ENCODE measurements around the gene NAB1. TPM values are rescaled to one million over a fixed set of nuclear protein-coding genes. Genes with fewer than 3 reads are reported as not detected.

NAB1 gene
- total RNA-seq, result 10 to 100 TPM in 2 of 4 donors, 1 to 10 TPM in 2; 4.9 to 11.0 (median 9.2) TPM

DNA sequence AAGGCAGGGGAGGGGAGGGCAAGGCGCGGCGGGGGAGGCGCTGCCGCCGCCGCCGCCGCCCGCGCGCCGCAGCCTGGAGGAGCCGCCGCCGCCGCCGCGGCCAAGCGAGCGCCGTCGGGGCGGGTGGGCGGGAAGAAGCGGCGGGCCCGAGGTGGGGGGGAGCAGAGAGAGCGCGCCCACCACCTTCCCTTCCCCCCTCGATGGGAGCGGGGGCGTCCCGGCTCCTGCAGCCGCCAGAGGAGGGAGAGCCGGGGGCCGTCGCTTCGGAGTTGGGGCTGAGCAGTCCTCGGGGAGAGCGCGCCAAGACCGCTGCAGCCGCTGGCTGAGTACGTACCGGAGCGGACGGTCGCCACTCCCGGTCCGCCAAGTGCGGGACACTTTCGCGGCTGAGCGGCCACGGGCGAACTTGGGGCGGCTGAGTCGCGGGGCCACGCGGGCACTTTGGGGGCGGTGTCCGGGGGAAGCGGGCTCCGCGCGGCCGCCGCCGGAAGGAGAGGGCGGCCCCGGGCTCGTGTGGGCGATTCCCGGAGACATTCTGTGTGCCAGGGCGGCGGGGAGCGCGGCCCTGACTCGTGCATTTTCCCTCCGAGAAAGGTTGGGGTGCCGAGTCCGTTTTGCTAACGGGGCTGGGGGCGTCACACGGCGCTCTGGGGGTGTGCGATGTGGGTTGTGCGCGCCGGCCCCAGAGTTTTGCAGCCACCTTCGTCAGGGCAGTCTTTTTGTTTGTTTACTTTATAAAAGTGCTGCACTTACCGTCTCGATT lies at the start of gene NAB1:
NAB1 (plus strand) TSS at position 49 of the 763 bp plus-strand sequence. CDS start 10,094 bp downstream, outside the sequence.
- ATAC-seq (peak; percentile 37 to 43), DNase-seq (peak in 1 of 2 donors; percentile 40)
- H3K36me3 ChIP-seq, result no peaks in the 10 kb centered on the region
- intact Hi-C loops (cut with DNase I; ENCODE audit: low total_unique reads), result loop anchor here (2.0 to 10.0 kb wide), 4 partner anchors 114 to 1026 kb away; partner anchors contain the start of genes GLS, NABP1, NEMP2 and ORMDL1
- H3K4me3 ChIP-seq, result peak within 1 kb of the TSS; percentile 85 to 92 (median 86)
- H3K27me3 ChIP-seq, result no peaks in the 10 kb centered on the region
- peaks cover 20 to 28% of the 10 kb centered on the region in 2 donors for H3K4me1 ChIP-seq
- no peaks in the 10 kb centered on the region for H3K9me3 ChIP-seq
- TF ChIP-seq CTCF (IDR thresholded peaks at IDR 0.05 in 4 of 5, conservative IDR thresholded peaks at IDR 0.05 in 1 of 5) (no peak), POLR2A (IDR thresholded peaks at IDR 0.05) (no peak)
- peak within 1 kb of the TSS; percentile 85 to 87 (median 86) for H3K27ac ChIP-seq
- in situ Hi-C loops (cut with MboI; ENCODE audit: low sequenced_read_pairs in 4 of 4), result loop anchor here in 1 of 4 donors (25.0 kb wide), 1 partner anchor 112 kb away; the partner anchor contains the start of gene NEMP2

GRCh38 chr2:190599546-190600220 lies 49.2 kb upstream of the NAB1 start:
- Histone ChIP-seq H3K36me3 (no peaks in the 10 kb centered on the region), H3K4me1 (no peaks in the 10 kb centered on the region), H3K9me3 (no peaks in the 10 kb centered on the region), H3K27ac (no peak overlapping the region), H3K4me3 (no peak overlapping the region), H3K27me3 (no peaks in the 10 kb centered on the region)
- no peak for ATAC-seq
- DNase-seq, result no peak
- in situ Hi-C loops (cut with MboI; ENCODE audit: low sequenced_read_pairs in 4 of 4) (no loop called here), intact Hi-C loops (cut with DNase I; ENCODE audit: low total_unique reads) (no loop called here)
- TF ChIP-seq CTCF (IDR thresholded peaks at IDR 0.05 in 4 of 5, conservative IDR thresholded peaks at IDR 0.05 in 1 of 5) (no peak), POLR2A (IDR thresholded peaks at IDR 0.05) (no peak)

- in situ Hi-C loops (cut with MboI; ENCODE audit: low sequenced_read_pairs in 4 of 4) (no loop called here), intact Hi-C loops (cut with DNase I; ENCODE audit: low total_unique reads) (no loop called here)
- ATAC-seq (no peak), DNase-seq (no peak)
- Histone ChIP-seq H3K36me3 (no peaks in the 10 kb centered on the region), H3K27ac (no peak overlapping the region), H3K9me3 (no peaks in the 10 kb centered on the region), H3K27me3 (no peaks in the 10 kb centered on the region), H3K4me3 (no peak overlapping the region), H3K4me1 (no peaks in the 10 kb centered on the region)
- no peak for TF ChIP-seq POLR2A (IDR thresholded peaks at IDR 0.05)
- TF ChIP-seq CTCF (IDR thresholded peaks at IDR 0.05 in 4 of 5, conservative IDR thresholded peaks at IDR 0.05 in 1 of 5), result no peak
These were observed 48.4 kb upstream of the NAB1 start for GRCh38 chr2:190600293-190601103.

- Histone ChIP-seq H3K27me3 (no peaks in the 10 kb centered on the region), H3K4me1 (no peaks in the 10 kb centered on the region), H3K9me3 (no peaks in the 10 kb centered on the region), H3K27ac (no peak overlapping the region), H3K36me3 (no peaks in the 10 kb centered on the region), H3K4me3 (no peak overlapping the region)
- in situ Hi-C loops (cut with MboI; ENCODE audit: low sequenced_read_pairs in 4 of 4), result no loop called here
- TF ChIP-seq POLR2A (IDR thresholded peaks at IDR 0.05) (no peak), CTCF (IDR thresholded peaks at IDR 0.05 in 4 of 5, conservative IDR thresholded peaks at IDR 0.05 in 1 of 5) (no peak)
- no peak for ATAC-seq
- intact Hi-C loops (cut with DNase I; ENCODE audit: low total_unique reads), result no loop called here
- no peak for DNase-seq
These were observed 45.5 kb upstream of the NAB1 start for GRCh38 chr2:190603374-190603773.
